K562 (cell line): Measurements from ENCODE around the gene KBTBD12. TPM values are rescaled to one million over a fixed set of nuclear protein-coding genes. Genes with fewer than 3 reads are reported as not detected.
A peak's percentile ranks its signal among the peaks of the same experiment; 100 is the strongest.

Source experiments
- BRF1 ChIP-seq: IDR thresholded peaks from 3 replicates; pipeline ENCODE4 v1.6.1; 2011; ENCODE audit warnings: borderline replicate concordance, mild to moderate bottlenecking; ENCODE audit not compliant: insufficient read length; ENCODE audit errors: extremely low read depth
- E2F5 ChIP-seq: sonication (generic); formaldehyde crosslinking; IDR thresholded peaks from 2 replicates; pipeline ENCODE4 v1.8.0; 2022; ENCODE audit warnings: mild to moderate bottlenecking, missing genetic modification reagents
- E2F8 ChIP-seq: fragments of 450-650 bp; IDR thresholded peaks from 2 replicates; pipeline ENCODE4 v1.7.1; 2018; ENCODE audit warnings: mild to moderate bottlenecking, low read depth; ENCODE audit not compliant: partially characterized antibody
- FOXJ3 ChIP-seq: sonication (generic); formaldehyde crosslinking; IDR thresholded peaks from 2 replicates; pipeline ENCODE4 v1.4.0; 2020; ENCODE audit warnings: mild to moderate bottlenecking, missing genetic modification reagents
- FOXK1 ChIP-seq: sonication (generic); formaldehyde crosslinking; IDR thresholded peaks from 2 replicates; pipeline ENCODE4 v1.8.0; 2022; ENCODE audit warnings: missing genetic modification reagents, mild to moderate bottlenecking, borderline replicate concordance
- HNRNPH1 ChIP-seq: fragments of 200-400 bp; formaldehyde crosslinking; optimal IDR thresholded peaks from 2 replicates; pipeline ENCODE3; 2017; ENCODE audit warnings: low read depth, mild to moderate bottlenecking, low read length, moderate library complexity
- IFI16 ChIP-seq: fragments of 250-450 bp; sonication (Bioruptor Pico); IDR thresholded peaks from 2 replicates; pipeline ENCODE4 v2.1.2; 2022; ENCODE audit warnings: mild to moderate bottlenecking, inconsistent platforms
- MAFG ChIP-seq: fragments of 450-650 bp; conservative IDR thresholded peaks from 2 replicates; pipeline ENCODE4 v1.6.1; 2016; ENCODE audit warnings: missing genetic modification characterization, missing compliant biosample characterization
- MBD2 ChIP-seq: sonication (generic); IDR thresholded peaks from 2 replicates; pipeline ENCODE4 v1.6.1; 2016; ENCODE audit warnings: low read depth, borderline replicate concordance
- MIER1 ChIP-seq: fragments of 450-650 bp; IDR thresholded peaks from 2 replicates; pipeline ENCODE4 v1.6.1; 2016; ENCODE audit warnings: antibody characterized with exemption, mild to moderate bottlenecking, low read depth
- NCOA4 ChIP-seq: fragments of 450-650 bp; IDR thresholded peaks from 2 replicates; pipeline ENCODE4 v1.6.1; 2018; ENCODE audit warnings: mild to moderate bottlenecking; ENCODE audit not compliant: partially characterized antibody
- RFX5 ChIP-seq: IDR thresholded peaks from 2 replicates; pipeline ENCODE4 v1.6.1; 2011; ENCODE audit warnings: low read depth, mild to moderate bottlenecking, improper control_type of control experiment, low read length
- SAP30 ChIP-seq: fragments of 200-600 bp; sonication (generic); IDR thresholded peaks from 2 replicates; pipeline ENCODE4 v1.6.1; 2012; ENCODE audit warnings: borderline replicate concordance, low read depth, mild to moderate bottlenecking, moderate library complexity, low read length, control low read depth, inconsistent platforms; ENCODE audit not compliant: insufficient read depth, poor library complexity, severe bottlenecking
- SNAPC5 ChIP-seq: fragments of 250-450 bp; sonication (Bioruptor Pico); IDR thresholded peaks from 2 replicates; pipeline ENCODE4 v1.8.0; 2021; ENCODE audit warnings: moderate library complexity, mild to moderate bottlenecking, inconsistent platforms
- ZNF274 ChIP-seq: IDR thresholded peaks from 2 replicates; pipeline ENCODE4 v1.6.1; 2011; ENCODE audit warnings: low read depth, mild to moderate bottlenecking, low read length, moderate library complexity, borderline replicate concordance
- ZNF583 ChIP-seq: fragments of 250-450 bp; sonication (Bioruptor Pico); IDR thresholded peaks from 2 replicates; pipeline ENCODE4 v1.4.0; 2020
- polyA plus RNA-seq, 8 experiments: library from polyadenylated mRNA; depleted of rRNA in 4 of 8; stranded (reverse) in 5 of 8; unstranded in 3 of 8; fragments of >200 nt; fragmentation: Nextera tagmentation in 2 of 8; fragmentation: Illumina TruSeq in 1 of 8; extraction: Ambion mirVana in 2 of 8; extraction: Trizol in 1 of 8; gene quantifications; 2 replicates each; pipeline versions ENCODE4 v1.2.1 to v1.2.3, GENCODE V29; 2011 to 2014; ENCODE audit warnings: inconsistent platforms in 1 of 8, missing spikeins in 1 of 8
- total RNA-seq, 7 experiments: library from RNA; depleted of rRNA in 6 of 7; stranded (reverse); fragments of >200 nt in 6 of 7; fragmentation: Illumina TruSeq in 2 of 7; extraction: Trizol in 2 of 7; gene quantifications; 2 replicates each; pipeline versions ENCODE4 v1.2.1 to v1.2.3, GENCODE V29; 2011 to 2021; ENCODE audit warnings: low replicate concordance in 1 of 7

KBTBD12 gene
- total and polyA plus RNA-seq, 9 of the 15 experiments (the other 6 are each of a cell fraction or from before 2014, with no cell fraction given), result not detected

- TF ChIP-seq IFI16 (CRISPR knock-in tag) (no peak), E2F5 (CRISPR knock-in tag) (no peak), SAP30 (no peak), RFX5 (no peak), MAFG (tag) (no peak), MBD2 (no peak), BRF1 (no peak), E2F8 (peak; percentile 13), HNRNPH1 (no peak), FOXK1 (CRISPR knock-in tag) (no peak), ZNF583 (no peak), SNAPC5 (CRISPR knock-in tag) (no peak), FOXJ3 (CRISPR knock-in tag) (no peak), ZNF274 (no peak), NCOA4 (no peak), MIER1 (no peak)
These were observed 95.2 kb downstream of the KBTBD12 start (continued) for GRCh38 chr3:128009952-128010846.
